GM19035 (cell line): Measurements from ENCODE around the gene ALK.

Experiments used
- ATAC-seq: cut with Tn5 transposase; IDR thresholded peaks from one replicate; pipeline ENCODE4 v1.9.1; 2021; ENCODE audit not compliant: unreplicated experiment

The ALK gene

GRCh38 chr2:29462293-29462692 lies 459.1 kb downstream of the ALK start:
- no peak for ATAC-seq

DNA sequence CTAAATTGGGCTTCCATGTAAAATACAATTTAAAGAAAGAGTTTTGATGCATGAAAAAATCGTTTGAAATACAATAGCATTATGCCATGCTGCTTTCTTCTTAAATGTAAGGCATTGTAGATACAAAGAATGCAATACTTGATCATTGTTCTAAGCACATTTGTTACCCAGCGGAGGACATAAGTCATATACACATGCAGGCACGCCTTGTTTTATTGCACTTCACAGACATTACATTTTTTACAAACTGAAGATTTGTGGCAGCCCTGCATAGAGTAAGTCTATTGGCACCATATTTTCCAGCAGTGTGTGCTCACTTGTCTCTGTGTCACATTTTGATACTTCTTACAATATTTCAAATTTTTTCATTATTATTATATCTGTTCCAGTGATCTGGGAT lies 461.2 kb downstream of the ALK start:
- ATAC-seq = no peak

- no peak for ATAC-seq
Measured at GRCh38 chr2:29459445-29460179, 461.8 kb downstream of the ALK start.

GRCh38 chr2:29456429-29456828 lies 465.0 kb downstream of the ALK start:
- no peak for ATAC-seq

DNA sequence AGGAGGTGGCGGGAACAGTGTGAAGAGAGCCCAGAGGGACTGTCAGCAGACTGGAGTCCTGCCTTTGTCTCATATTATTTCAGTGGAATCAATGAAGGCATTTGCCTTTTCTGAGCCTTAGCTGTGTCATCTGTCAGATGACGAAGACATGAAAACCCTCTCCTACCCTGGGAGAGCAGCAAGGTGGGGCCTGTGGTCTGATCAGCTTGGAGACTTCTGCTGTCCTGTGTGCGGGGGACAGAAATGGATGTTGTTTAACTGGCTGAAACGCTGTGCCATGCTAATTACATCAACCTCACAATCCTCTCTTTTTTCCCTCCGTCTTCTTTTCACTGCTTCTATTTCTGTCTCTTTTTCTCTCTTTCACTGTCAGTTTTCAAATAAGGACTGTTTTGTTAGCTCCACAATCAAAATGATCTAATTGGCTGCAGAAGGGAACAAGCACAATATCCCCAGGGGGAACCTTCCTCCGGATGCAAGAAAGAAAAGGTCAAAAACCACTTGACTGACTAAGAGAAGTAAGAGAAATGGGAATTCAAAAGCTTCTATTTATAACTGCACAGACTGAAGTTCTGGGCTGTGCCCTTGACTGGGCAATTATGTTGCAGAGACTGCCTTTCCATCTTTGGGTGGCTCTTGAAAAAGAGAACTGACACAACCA lies 466.1 kb downstream of the ALK start:
- ATAC-seq = no peak

GRCh38 chr2:29452036-29452435 lies 469.4 kb downstream of the ALK start:
- no peak for ATAC-seq

- no peak for ATAC-seq
Measured at GRCh38 chr2:29450596-29451222, 470.7 kb downstream of the ALK start.

DNA sequence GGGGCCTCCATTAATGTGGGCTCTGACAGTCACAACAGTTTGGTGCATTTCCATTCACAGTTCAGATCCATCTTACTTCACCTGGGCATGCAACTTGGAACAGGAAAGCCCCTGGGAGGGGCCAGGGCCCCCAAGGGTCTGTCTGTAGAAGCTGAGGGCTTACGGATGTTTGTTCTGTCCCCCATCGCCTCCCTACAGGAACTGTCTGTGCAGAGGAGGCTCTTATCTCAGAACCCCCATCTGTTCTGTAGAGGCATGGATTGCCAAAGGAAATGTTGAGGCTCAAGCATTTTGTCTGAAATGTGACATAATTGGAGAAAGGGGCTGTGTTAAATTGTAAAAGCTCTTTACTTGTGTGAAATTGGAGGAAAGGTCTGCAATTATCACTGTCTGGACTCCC lies 471.9 kb downstream of the ALK start:
- no peak for ATAC-seq

DNA sequence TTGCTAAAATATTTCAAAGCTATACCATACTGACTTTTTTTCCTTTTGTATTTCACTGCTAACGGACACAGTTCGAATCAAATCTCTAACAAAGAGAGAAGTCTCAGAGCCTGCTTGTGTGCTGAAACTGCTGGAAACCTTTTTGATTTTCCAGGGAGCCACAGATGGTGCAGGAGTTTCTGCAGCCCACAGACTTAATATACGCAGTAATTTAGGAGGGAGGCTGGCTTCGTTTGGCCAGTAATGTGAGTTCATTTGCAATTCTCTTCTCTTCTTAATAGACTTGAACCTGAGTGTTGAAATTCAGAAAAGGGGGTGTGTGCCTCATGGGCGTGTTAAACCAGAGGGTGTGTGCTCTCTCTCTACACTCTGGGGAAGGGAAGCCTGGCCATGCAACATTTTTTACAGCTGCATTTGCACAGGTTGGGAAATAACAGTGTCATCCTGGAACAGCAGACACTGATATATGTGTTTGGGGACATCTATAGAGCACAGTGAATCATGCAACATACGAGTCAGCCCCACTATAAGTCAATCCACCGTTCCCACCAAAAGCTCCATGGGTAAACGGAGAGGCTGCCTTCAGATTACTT lies 473.2 kb downstream of the ALK start:
- ATAC-seq = no peak

- no peak for ATAC-seq
Measured at GRCh38 chr2:29447513-29447912, 473.9 kb downstream of the ALK start.

DNA sequence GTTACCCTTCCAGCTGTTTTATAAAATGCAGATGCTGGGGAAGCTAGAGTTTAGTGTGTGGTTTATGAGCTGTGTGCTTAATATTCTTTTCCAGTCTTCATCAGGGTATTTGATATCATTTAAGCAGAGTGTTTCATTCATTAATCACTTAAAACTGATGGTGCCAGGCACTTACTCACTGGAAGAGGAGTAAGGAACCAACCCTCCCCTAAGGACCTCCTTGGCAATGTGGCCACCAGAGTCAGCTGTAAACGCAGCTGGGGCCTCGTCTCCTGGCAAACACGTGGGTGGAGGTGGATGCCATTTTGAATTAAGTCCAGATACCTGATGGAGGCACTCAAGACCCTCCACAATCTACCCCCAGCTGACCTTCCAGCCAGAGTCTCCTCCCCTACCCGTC lies 474.5 kb downstream of the ALK start:
- ATAC-seq = no peak

DNA sequence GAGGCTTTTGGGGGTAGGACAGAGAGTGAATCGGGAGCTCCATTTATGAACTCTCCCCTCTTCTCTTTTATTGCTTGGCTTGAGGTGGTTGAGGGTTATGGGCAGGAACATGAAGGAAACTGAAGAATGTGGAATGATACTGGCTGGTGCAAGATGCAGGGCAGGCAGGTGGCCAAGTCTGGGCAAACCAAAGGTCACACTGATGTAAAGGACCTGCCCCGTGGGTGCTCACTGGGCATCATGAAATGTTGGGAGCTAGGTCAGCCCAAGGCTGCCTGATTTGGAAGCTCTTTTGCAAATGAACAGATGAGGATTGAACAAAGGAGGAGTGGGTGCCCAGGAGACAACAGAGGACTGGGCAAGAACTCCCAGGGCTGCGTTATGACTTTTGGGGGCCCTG lies 477.2 kb downstream of the ALK start:
- ATAC-seq = no peak

GRCh38 chr2:29443627-29444026 lies 477.8 kb downstream of the ALK start:
- ATAC-seq = no peak

- ATAC-seq = no peak
Measured at GRCh38 chr2:29443151-29443550, 478.2 kb downstream of the ALK start.

DNA sequence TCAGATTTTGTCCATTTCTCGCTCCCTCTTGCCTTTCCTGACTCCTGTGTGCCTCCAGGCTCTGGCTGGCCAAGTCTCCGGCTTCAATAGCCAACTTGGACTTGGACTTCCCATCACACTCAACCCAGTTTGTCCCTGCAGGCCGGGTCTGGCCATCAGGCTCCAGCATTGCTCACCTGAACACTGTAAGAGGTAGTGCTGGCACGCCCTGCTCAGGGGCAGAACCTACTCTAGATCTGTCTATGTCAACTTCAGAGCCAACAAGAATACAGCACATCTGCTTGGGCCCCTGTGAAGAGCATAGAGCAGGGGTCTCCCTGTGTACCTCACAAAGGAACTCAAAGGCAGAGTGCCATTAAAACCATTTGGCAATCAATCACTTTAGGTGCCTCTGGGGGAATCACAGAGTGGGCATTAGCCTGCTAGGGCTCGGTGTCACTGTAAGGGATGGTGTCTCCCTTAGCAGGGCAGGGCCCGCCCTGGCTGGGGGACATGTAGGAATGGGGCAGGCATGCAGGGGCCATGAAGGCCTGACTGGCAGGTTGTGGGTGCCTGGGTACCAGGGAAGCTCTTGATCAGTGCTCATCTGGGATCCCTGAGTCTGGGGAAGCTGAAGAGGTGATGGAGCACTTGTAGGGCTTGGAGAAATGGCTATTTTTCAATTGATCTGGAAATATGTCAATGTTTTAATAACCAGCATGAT lies 480.3 kb downstream of the ALK start:
- ATAC-seq = no peak

- ATAC-seq = no peak
Measured at GRCh38 chr2:29433920-29434319, 487.5 kb downstream of the ALK start.

DNA sequence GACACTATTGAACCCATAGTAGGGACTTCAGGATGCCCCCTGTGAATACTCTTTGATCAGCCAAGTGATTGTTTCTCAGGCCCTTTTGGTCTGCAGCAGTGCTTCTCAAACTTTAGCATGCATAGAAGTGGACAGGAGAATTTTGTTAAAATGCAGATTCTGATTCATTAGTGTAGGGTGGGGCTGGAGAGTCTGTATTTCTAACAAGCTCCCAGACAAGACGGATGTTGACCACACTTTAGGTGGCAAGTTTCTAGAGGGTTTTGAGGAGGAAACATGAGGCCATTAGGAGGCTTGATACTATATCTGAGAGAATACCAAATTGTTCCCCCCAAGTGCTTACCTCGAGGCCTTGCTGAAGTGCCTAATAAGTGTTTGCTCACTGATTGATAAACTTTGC lies 488.3 kb downstream of the ALK start:
- no peak for ATAC-seq

DNA sequence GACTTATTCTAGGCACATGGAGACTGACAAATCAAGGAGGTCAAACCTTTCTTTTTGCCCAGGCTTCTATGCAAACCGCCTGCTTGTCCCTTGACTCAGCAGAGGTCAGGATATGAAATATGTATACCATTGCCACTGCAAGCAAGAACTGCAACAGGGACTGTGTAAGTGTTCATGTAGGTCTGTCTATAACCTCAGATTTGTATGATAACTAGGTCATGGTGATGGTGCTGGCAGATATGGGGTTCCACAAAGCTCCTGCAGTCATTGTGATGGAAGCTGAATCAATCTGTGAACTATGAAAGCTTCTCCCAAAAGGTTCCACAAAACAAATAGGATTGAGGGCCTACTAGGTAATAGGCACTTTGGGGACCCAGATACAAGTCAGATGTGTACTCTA lies 489.9 kb downstream of the ALK start:
- ATAC-seq = no peak

DNA sequence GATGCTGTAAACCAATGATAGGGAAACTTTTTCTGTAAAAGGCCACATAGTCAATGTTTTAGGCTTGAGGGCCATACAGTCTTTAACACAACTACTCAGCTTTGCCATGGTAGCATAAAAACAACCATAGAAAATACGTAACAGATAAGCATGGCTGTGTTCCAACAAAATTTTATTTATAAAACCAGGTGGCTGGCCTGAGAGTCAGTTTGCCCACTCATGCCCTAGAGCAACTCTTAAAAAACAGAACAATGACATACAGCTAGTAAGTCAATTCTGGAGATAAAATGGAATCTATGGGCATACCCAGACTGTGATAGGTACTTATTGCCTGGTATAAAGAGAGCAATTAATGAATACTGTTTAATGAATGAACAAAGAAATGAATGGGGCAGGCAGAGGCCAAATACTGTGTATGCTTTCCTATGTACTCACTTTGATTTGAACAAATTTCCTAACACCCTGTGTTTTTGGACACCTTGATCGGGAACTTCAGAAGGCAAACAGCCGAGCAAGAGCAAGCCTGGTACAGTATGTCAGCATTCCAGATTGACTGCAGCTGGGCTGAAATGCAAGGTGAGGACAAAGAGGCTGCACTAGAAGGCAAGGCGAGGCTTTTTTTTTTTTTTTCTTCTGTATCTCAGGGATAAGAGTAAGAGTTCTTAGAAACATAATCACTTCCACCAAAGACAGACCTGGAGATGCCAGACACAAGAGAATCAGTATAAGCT lies 490.8 kb downstream of the ALK start:
- no peak for ATAC-seq

GRCh38 chr2:29426354-29426753 lies 495.0 kb downstream of the ALK start:
- ATAC-seq = no peak

- no peak for ATAC-seq
Measured at GRCh38 chr2:29425866-29426265, 495.5 kb downstream of the ALK start.
